HEK293 (cell line): ENCODE data around the gene ST6GALNAC1.

ENCODE experiments used
- MYNN ChIP-seq: fragments of 450-650 bp; formaldehyde crosslinking; IDR thresholded peaks from 2 replicates; pipeline ENCODE4 v1.5.1; 2016; ENCODE audit warnings: missing biosample characterization, missing genetic modification characterization, borderline replicate concordance
- SP2 ChIP-seq: fragments of 450-650 bp; formaldehyde crosslinking; IDR thresholded peaks from 2 replicates; pipeline ENCODE4 v1.5.1; 2016; ENCODE audit warnings: missing biosample characterization, missing genetic modification characterization
- SP3 ChIP-seq: fragments of 450-650 bp; formaldehyde crosslinking; IDR thresholded peaks from 2 replicates; pipeline ENCODE4 v1.5.1; 2016; ENCODE audit warnings: missing biosample characterization, missing genetic modification characterization
- TCF7L2 ChIP-seq: IDR thresholded peaks from 2 replicates; pipeline ENCODE4 v1.6.1; 2011; ENCODE audit warnings: low read depth, mild to moderate bottlenecking, inconsistent platforms, low read length, moderate library complexity, borderline replicate concordance
- YY1 ChIP-seq: fragments of 450-650 bp; formaldehyde crosslinking; IDR thresholded peaks from 2 replicates; pipeline ENCODE4 v1.5.1; 2018; ENCODE audit warnings: missing biosample characterization, missing genetic modification characterization
- ZNF510 ChIP-seq: fragments of 450-650 bp; formaldehyde crosslinking; IDR thresholded peaks from 2 replicates; pipeline ENCODE4 v1.5.1; 2018; ENCODE audit warnings: mild to moderate bottlenecking, missing genetic modification characterization, missing biosample characterization; ENCODE audit not compliant: insufficient replicate concordance
- ZNF530 ChIP-seq: fragments of 450-650 bp; formaldehyde crosslinking; IDR thresholded peaks from 2 replicates; pipeline ENCODE4 v1.5.1; 2016; ENCODE audit warnings: low read depth, missing biosample characterization, missing genetic modification characterization
- ZNF596 ChIP-seq: fragments of 450-650 bp; IDR thresholded peaks from 2 replicates; pipeline ENCODE4 v1.5.0; 2018; ENCODE audit warnings: missing biosample characterization, mild to moderate bottlenecking, missing genetic modification characterization, moderate library complexity
- ZNF660 ChIP-seq: fragments of 450-650 bp; IDR thresholded peaks from 2 replicates; pipeline ENCODE4 v1.5.1; 2018; ENCODE audit warnings: missing biosample characterization, mild to moderate bottlenecking, missing genetic modification characterization
- ZNF843 ChIP-seq: fragments of 450-650 bp; formaldehyde crosslinking; IDR thresholded peaks from 2 replicates; pipeline ENCODE4 v1.5.1; 2016; ENCODE audit warnings: missing biosample characterization, missing genetic modification characterization
- TF ChIP-seq, protein P1 (sequence below): fragments of 450-650 bp; formaldehyde crosslinking; IDR thresholded peaks from 2 replicates; pipeline ENCODE4 v1.5.1; 2016; ENCODE audit warnings: missing biosample characterization, missing genetic modification characterization
- TF ChIP-seq, protein P2 (sequence below): fragments of 450-650 bp; IDR thresholded peaks from 2 replicates; pipeline ENCODE4 v1.5.1; 2018; ENCODE audit warnings: missing biosample characterization, missing genetic modification characterization
- TF ChIP-seq, protein P3 (sequence below): fragments of 450-650 bp; formaldehyde crosslinking; IDR thresholded peaks from 2 replicates; pipeline ENCODE4 v1.5.1; 2016; ENCODE audit warnings: missing biosample characterization, missing genetic modification characterization
- TF ChIP-seq, protein P4 (sequence below): fragments of 450-650 bp; formaldehyde crosslinking; IDR thresholded peaks from 2 replicates; pipeline ENCODE4 v1.5.1; 2016; ENCODE audit warnings: missing biosample characterization, missing genetic modification characterization, low read depth

DNA sequence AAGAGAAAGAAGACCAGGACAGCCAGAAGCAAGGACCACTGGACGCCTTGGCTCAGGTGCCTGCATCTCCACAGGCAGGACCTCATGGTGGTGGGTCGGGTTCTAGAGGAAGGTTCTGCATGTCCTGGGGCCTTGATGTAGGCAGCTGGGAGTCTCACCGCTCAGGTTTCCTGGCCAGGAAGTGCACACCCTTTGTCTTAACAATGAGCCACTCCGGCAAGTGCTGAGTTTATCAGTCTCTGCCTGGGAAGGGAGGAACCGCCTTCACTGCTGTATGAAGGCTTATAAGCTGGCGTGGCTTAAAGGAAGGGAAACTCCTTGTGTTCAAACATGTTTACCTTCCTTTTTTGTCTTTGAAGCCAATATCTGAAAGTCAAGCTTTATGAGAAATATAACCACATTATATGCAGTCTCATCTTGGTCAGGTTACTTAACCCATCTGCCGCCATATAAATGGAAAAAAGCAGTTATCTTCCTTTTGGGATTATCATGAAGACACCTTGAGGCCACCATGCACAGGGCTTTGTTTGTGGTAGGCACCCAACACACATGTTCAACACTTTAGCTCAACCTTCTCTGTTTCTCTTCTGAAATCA, at the start of gene ST6GALNAC1:
- TF ChIP-seq SP3 (tag by site-specific recombination), result no peak
- TF ChIP-seq, protein P1, sequence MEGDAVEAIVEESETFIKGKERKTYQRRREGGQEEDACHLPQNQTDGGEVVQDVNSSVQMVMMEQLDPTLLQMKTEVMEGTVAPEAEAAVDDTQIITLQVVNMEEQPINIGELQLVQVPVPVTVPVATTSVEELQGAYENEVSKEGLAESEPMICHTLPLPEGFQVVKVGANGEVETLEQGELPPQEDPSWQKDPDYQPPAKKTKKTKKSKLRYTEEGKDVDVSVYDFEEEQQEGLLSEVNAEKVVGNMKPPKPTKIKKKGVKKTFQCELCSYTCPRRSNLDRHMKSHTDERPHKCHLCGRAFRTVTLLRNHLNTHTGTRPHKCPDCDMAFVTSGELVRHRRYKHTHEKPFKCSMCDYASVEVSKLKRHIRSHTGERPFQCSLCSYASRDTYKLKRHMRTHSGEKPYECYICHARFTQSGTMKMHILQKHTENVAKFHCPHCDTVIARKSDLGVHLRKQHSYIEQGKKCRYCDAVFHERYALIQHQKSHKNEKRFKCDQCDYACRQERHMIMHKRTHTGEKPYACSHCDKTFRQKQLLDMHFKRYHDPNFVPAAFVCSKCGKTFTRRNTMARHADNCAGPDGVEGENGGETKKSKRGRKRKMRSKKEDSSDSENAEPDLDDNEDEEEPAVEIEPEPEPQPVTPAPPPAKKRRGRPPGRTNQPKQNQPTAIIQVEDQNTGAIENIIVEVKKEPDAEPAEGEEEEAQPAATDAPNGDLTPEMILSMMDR (tag by site-specific recombination), result no peak
- no peak for TF ChIP-seq ZNF596
- no peak for TF ChIP-seq YY1 (tag by site-specific recombination)
- no peak for TF ChIP-seq ZNF510
- TF ChIP-seq, protein P2, sequence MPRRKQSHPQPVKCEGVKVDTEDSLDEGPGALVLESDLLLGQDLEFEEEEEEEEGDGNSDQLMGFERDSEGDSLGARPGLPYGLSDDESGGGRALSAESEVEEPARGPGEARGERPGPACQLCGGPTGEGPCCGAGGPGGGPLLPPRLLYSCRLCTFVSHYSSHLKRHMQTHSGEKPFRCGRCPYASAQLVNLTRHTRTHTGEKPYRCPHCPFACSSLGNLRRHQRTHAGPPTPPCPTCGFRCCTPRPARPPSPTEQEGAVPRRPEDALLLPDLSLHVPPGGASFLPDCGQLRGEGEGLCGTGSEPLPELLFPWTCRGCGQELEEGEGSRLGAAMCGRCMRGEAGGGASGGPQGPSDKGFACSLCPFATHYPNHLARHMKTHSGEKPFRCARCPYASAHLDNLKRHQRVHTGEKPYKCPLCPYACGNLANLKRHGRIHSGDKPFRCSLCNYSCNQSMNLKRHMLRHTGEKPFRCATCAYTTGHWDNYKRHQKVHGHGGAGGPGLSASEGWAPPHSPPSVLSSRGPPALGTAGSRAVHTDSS (tag by site-specific recombination), result no peak
- TF ChIP-seq, protein P3, sequence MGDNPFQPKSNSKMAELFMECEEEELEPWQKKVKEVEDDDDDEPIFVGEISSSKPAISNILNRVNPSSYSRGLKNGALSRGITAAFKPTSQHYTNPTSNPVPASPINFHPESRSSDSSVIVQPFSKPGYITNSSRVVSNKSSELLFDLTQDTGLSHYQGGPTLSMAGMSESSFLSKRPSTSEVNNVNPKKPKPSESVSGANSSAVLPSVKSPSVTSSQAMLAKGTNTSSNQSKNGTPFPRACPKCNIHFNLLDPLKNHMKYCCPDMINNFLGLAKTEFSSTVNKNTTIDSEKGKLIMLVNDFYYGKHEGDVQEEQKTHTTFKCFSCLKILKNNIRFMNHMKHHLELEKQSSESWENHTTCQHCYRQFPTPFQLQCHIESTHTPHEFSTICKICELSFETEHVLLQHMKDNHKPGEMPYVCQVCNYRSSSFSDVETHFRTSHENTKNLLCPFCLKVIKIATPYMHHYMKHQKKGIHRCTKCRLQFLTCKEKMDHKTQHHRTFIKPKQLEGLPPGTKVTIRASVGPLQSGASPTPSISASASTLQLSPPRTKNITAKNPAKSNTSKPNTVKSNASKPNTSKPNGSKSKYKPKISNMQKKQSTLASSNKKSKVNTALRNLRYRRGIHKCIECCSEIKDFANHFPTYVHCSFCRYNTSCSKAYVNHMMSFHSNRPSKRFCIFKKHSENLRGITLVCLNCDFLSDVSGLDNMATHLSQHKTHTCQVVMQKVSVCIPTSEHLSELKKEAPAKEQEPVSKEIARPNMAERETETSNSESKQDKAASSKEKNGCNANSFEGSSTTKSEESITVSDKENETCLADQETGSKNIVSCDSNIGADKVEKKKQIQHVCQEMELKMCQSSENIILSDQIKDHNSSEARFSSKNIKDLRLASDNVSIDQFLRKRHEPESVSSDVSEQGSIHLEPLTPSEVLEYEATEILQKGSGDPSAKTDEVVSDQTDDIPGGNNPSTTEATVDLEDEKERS (tag by site-specific recombination), result no peak
- TF ChIP-seq ZNF530 (tag by site-specific recombination), result no peak
- TF ChIP-seq ZNF843 (tag by site-specific recombination), result no peak
- TF ChIP-seq TCF7L2, result no peak
- TF ChIP-seq, protein P4, sequence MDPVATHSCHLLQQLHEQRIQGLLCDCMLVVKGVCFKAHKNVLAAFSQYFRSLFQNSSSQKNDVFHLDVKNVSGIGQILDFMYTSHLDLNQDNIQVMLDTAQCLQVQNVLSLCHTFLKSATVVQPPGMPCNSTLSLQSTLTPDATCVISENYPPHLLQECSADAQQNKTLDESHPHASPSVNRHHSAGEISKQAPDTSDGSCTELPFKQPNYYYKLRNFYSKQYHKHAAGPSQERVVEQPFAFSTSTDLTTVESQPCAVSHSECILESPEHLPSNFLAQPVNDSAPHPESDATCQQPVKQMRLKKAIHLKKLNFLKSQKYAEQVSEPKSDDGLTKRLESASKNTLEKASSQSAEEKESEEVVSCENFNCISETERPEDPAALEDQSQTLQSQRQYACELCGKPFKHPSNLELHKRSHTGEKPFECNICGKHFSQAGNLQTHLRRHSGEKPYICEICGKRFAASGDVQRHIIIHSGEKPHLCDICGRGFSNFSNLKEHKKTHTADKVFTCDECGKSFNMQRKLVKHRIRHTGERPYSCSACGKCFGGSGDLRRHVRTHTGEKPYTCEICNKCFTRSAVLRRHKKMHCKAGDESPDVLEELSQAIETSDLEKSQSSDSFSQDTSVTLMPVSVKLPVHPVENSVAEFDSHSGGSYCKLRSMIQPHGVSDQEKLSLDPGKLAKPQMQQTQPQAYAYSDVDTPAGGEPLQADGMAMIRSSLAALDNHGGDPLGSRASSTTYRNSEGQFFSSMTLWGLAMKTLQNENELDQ, result no peak
- TF ChIP-seq ZNF660 (tag by site-specific recombination), result no peak
- TF ChIP-seq MYNN (tag by site-specific recombination), result no peak
- TF ChIP-seq SP2, result no peak
